Measurements from ENCODE around the gene FAM120A. TPM values are rescaled to one million over a fixed set of nuclear protein-coding genes. Genes with fewer than 3 reads are reported as not detected.
A peak's percentile ranks its signal among the peaks of the same experiment; 100 is the strongest.

FAM120A gene
- total and polyA plus RNA-seq, 2 of the 13 experiments (the other 11 are each of a cell fraction or from before 2014, with no cell fraction given) = 41.3 to 44.4 TPM

GRCh38 chr9:93589688-93590087 is 138.2 kb downstream of the FAM120A start (continued):
- TF ChIP-seq ZBTB21 (CRISPR knock-in tag; IDR thresholded peaks at IDR 0.05) = no peak
- TF ChIP-seq KDM3A (CRISPR knock-in tag; IDR thresholded peaks at IDR 0.05; ENCODE audit: low read depth) = no peak
- peak; percentile 74 for TF ChIP-seq PATZ1 (CRISPR knock-in tag; IDR thresholded peaks at IDR 0.05)
- TF ChIP-seq SALL1 (CRISPR knock-in tag; IDR thresholded peaks at IDR 0.05) = peak; percentile 70
- TF ChIP-seq, protein P1, sequence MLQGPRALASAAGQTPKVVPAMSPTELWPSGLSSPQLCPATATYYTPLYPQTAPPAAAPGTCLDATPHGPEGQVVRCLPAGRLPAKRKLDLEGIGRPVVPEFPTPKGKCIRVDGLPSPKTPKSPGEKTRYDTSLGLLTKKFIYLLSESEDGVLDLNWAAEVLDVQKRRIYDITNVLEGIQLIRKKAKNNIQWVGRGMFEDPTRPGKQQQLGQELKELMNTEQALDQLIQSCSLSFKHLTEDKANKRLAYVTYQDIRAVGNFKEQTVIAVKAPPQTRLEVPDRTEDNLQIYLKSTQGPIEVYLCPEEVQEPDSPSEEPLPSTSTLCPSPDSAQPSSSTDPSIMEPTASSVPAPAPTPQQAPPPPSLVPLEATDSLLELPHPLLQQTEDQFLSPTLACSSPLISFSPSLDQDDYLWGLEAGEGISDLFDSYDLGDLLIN (CRISPR knock-in tag; IDR thresholded peaks at IDR 0.05; ENCODE audit: borderline replicate concordance) = no peak
- peak; percentile 78 for TF ChIP-seq ZNF687 (CRISPR knock-in tag; IDR thresholded peaks at IDR 0.05)
- no peak for TF ChIP-seq SMAD1 (CRISPR knock-in tag; IDR thresholded peaks at IDR 0.05; ENCODE audit: borderline replicate concordance, low read depth)
- no peak for TF ChIP-seq TBL1XR1 (IDR thresholded peaks at IDR 0.05; ENCODE audit: borderline replicate concordance, low read length, partially characterized antibody)
- no peak for TF ChIP-seq ZNF768 (CRISPR knock-in tag; IDR thresholded peaks at IDR 0.05)
- no peak for TF ChIP-seq WIZ (CRISPR knock-in tag; IDR thresholded peaks at IDR 0.05)
- no peak for TF ChIP-seq KDM6A (CRISPR knock-in tag; IDR thresholded peaks at IDR 0.05; ENCODE audit: low read depth)
- TF ChIP-seq ARNTL (CRISPR knock-in tag; IDR thresholded peaks at IDR 0.05) = no peak
- TF ChIP-seq, protein P2, sequence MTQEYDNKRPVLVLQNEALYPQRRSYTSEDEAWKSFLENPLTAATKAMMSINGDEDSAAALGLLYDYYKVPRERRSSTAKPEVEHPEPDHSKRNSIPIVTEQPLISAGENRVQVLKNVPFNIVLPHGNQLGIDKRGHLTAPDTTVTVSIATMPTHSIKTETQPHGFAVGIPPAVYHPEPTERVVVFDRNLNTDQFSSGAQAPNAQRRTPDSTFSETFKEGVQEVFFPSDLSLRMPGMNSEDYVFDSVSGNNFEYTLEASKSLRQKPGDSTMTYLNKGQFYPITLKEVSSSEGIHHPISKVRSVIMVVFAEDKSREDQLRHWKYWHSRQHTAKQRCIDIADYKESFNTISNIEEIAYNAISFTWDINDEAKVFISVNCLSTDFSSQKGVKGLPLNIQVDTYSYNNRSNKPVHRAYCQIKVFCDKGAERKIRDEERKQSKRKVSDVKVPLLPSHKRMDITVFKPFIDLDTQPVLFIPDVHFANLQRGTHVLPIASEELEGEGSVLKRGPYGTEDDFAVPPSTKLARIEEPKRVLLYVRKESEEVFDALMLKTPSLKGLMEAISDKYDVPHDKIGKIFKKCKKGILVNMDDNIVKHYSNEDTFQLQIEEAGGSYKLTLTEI (CRISPR knock-in tag; conservative IDR thresholded peaks at IDR 0.05) = no peak
- TF ChIP-seq MXD3 (CRISPR knock-in tag; IDR thresholded peaks at IDR 0.05) = no peak
- no peak for TF ChIP-seq EEA1 (CRISPR knock-in tag; IDR thresholded peaks at IDR 0.05; ENCODE audit: borderline replicate concordance)
- TF ChIP-seq, protein P3, sequence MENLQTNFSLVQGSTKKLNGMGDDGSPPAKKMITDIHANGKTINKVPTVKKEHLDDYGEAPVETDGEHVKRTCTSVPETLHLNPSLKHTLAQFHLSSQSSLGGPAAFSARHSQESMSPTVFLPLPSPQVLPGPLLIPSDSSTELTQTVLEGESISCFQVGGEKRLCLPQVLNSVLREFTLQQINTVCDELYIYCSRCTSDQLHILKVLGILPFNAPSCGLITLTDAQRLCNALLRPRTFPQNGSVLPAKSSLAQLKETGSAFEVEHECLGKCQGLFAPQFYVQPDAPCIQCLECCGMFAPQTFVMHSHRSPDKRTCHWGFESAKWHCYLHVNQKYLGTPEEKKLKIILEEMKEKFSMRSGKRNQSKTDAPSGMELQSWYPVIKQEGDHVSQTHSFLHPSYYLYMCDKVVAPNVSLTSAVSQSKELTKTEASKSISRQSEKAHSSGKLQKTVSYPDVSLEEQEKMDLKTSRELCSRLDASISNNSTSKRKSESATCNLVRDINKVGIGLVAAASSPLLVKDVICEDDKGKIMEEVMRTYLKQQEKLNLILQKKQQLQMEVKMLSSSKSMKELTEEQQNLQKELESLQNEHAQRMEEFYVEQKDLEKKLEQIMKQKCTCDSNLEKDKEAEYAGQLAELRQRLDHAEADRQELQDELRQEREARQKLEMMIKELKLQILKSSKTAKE (CRISPR knock-in tag; IDR thresholded peaks at IDR 0.05; ENCODE audit: borderline replicate concordance) = no peak
- TF ChIP-seq ZNF549 (CRISPR knock-in tag; IDR thresholded peaks at IDR 0.05) = no peak
- no peak for TF ChIP-seq HNRNPLL (IDR thresholded peaks at IDR 0.05; ENCODE audit: low read depth, low read length, poor library complexity, severe bottlenecking)
- no peak for TF ChIP-seq RNF2 (conservative IDR thresholded peaks at IDR 0.05; ENCODE audit: low read depth)

Data from HepG2 (cell line).